K562 (cell line): ENCODE data around the gene PPP6R1.

Source experiments
- BHLHE40 ChIP-seq: IDR thresholded peaks from 2 replicates; pipeline ENCODE4 v1.6.1; 2011; ENCODE audit warnings: low read length, improper control_type of control experiment
- DPF2 ChIP-seq: fragments of 450-650 bp; IDR thresholded peaks from 2 replicates; pipeline ENCODE4 v1.6.1; 2016
- FOS ChIP-seq: IDR thresholded peaks from 3 replicates; pipeline ENCODE4 v1.6.1; 2011; ENCODE audit not compliant: insufficient read length; ENCODE audit errors: extremely low read depth
- HMGN3 ChIP-seq: IDR thresholded peaks from 2 replicates; pipeline ENCODE4 v1.6.1; 2011; ENCODE audit warnings: borderline replicate concordance, low read depth, mild to moderate bottlenecking, mixed read lengths, low read length; ENCODE audit not compliant: insufficient read length; ENCODE audit errors: extremely low read depth
- POLR2A ChIP-seq: fragments of 450-650 bp; conservative IDR thresholded peaks from 2 replicates; pipeline ENCODE4 v1.6.1; 2016
- RBFOX2 ChIP-seq: fragments of 200-400 bp; formaldehyde crosslinking; IDR thresholded peaks from 2 replicates; pipeline ENCODE4 v1.6.1; 2017; ENCODE audit warnings: low read depth, mild to moderate bottlenecking, low read length, moderate library complexity
- SPI1 ChIP-seq: IDR thresholded peaks from 2 replicates; pipeline ENCODE4 v1.6.1; 2011; ENCODE audit warnings: low read depth, low read length, control low read depth, borderline replicate concordance
- ZNF76 ChIP-seq: fragments of 250-450 bp; sonication (Bioruptor Pico); IDR thresholded peaks from 2 replicates; pipeline ENCODE4 v1.4.0; 2020; ENCODE audit warnings: mild to moderate bottlenecking, moderate library complexity, borderline replicate concordance
- TF ChIP-seq, protein P1 (sequence below), 2 experiments: fragments of 450-650 bp; formaldehyde crosslinking in 1 of 2; IDR thresholded peaks; 2 replicates each; pipeline versions ENCODE4 v1.4.0 to v1.6.1; 2014 to 2020; ENCODE audit warnings: mild to moderate bottlenecking in 2 of 2, borderline replicate concordance in 1 of 2, low read depth in 1 of 2

DNA sequence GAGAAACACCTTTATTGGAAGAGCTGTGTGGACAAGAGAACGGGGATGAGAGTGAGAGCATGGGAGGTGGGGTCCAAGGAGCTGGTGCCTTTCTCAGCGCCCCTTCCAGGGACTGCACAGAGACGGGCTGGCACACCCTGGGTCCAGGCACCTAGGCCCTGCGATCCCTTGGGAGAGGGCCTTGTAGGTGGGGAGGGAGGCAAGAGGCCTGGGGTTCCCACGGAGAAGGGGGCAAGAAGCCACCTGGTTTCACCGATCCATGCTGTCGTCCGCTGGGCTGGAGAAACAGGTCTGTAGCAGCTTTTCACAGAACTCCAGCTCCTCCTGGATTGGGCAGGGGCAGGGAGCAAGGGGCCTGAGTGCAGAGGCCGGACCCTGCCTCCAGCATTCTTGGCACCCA, 3.5 kb upstream of the PPP6R1 start:
- TF ChIP-seq POLR2A = no peak
- TF ChIP-seq DPF2 = no peak
- TF ChIP-seq, protein P1, sequence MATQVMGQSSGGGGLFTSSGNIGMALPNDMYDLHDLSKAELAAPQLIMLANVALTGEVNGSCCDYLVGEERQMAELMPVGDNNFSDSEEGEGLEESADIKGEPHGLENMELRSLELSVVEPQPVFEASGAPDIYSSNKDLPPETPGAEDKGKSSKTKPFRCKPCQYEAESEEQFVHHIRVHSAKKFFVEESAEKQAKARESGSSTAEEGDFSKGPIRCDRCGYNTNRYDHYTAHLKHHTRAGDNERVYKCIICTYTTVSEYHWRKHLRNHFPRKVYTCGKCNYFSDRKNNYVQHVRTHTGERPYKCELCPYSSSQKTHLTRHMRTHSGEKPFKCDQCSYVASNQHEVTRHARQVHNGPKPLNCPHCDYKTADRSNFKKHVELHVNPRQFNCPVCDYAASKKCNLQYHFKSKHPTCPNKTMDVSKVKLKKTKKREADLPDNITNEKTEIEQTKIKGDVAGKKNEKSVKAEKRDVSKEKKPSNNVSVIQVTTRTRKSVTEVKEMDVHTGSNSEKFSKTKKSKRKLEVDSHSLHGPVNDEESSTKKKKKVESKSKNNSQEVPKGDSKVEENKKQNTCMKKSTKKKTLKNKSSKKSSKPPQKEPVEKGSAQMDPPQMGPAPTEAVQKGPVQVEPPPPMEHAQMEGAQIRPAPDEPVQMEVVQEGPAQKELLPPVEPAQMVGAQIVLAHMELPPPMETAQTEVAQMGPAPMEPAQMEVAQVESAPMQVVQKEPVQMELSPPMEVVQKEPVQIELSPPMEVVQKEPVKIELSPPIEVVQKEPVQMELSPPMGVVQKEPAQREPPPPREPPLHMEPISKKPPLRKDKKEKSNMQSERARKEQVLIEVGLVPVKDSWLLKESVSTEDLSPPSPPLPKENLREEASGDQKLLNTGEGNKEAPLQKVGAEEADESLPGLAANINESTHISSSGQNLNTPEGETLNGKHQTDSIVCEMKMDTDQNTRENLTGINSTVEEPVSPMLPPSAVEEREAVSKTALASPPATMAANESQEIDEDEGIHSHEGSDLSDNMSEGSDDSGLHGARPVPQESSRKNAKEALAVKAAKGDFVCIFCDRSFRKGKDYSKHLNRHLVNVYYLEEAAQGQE (IDR thresholded peaks at IDR 0.05; ENCODE audit: borderline replicate concordance) = no peak
- TF ChIP-seq, protein P1 (CRISPR knock-in tag; IDR thresholded peaks at IDR 0.05; ENCODE audit: low read depth) = no peak
- TF ChIP-seq RBFOX2 = no peak
- no peak for TF ChIP-seq SPI1
- no peak for TF ChIP-seq BHLHE40
- TF ChIP-seq ZNF76 (CRISPR knock-in tag) = no peak
- TF ChIP-seq HMGN3 = no peak
- no peak for TF ChIP-seq FOS
